ENCODE measurements around the gene GOT2. TPM values are rescaled to one million over a fixed set of nuclear protein-coding genes. Genes with fewer than 3 reads are reported as not detected.
"Not testable (repeated sequence)": the region's sequence is repeated elsewhere in the genome, so short reads cannot be mapped to it uniquely, and the experiment has no call there.

The GOT2 gene
- total RNA-seq, 1 donor from 2014 or later = 146 TPM

GRCh38 chr16:58717994-58718393 is 16.1 kb downstream of the GOT2 start:
- no peak for DNase-seq (ENCODE audit: low spot score)

- DNase-seq (ENCODE audit: low spot score) = no peak
These were observed 17.6 kb downstream of the GOT2 start for GRCh38 chr16:58716468-58716867.

- DNase-seq (ENCODE audit: low spot score) = no peak
These were observed 20.4 kb downstream of the GOT2 start for GRCh38 chr16:58713742-58714141.

GRCh38 chr16:58709333-58709732 is 24.8 kb downstream of the GOT2 start:
- DNase-seq (ENCODE audit: low spot score) = no peak

GRCh38 chr16:58699151-58699550 is 35.0 kb downstream of the GOT2 start:
- DNase-seq (ENCODE audit: low spot score) = no peak

- no peak for DNase-seq (ENCODE audit: low spot score)
These were observed 38.7 kb downstream of the GOT2 start for GRCh38 chr16:58695368-58695767.

- DNase-seq (ENCODE audit: low spot score) = no peak
These were observed 41.7 kb downstream of the GOT2 start for GRCh38 chr16:58692450-58692849.

GRCh38 chr16:58686985-58687706 is 47.0 kb downstream of the GOT2 start:
- DNase-seq (ENCODE audit: low spot score) = not testable (repeated sequence)

- no peak for DNase-seq (ENCODE audit: low spot score)
These were observed 49.0 kb downstream of the GOT2 start for GRCh38 chr16:58685084-58685449.

GRCh38 chr16:58684354-58685083 is 49.6 kb downstream of the GOT2 start, which contains the start of gene SLC38A7:
Gene SLC38A7, minus strand, starts transcription at chr16:58684770. Its CDS starts 4,644 bp downstream, at chr16:58680126.
- peak; percentile 84 for DNase-seq (ENCODE audit: low spot score)

GRCh38 chr16:58684001-58684353 is 50.1 kb downstream of the GOT2 start:
- DNase-seq (ENCODE audit: low spot score) = no peak

- no peak for DNase-seq (ENCODE audit: low spot score)
These were observed 54.4 kb downstream of the GOT2 start for GRCh38 chr16:58679763-58680162.

- no peak for DNase-seq (ENCODE audit: low spot score)
These were observed 55.4 kb downstream of the GOT2 start for GRCh38 chr16:58678716-58679115.

GRCh38 chr16:58678269-58678668 is 55.8 kb downstream of the GOT2 start:
- no peak for DNase-seq (ENCODE audit: low spot score)

- DNase-seq (ENCODE audit: low spot score) = no peak
These were observed 63.1 kb downstream of the GOT2 start for GRCh38 chr16:58670946-58671583.

GRCh38 chr16:58670177-58670576 is 63.9 kb downstream of the GOT2 start:
- DNase-seq (ENCODE audit: low spot score) = no peak

- DNase-seq (ENCODE audit: low spot score) = no peak
These were observed 68.9 kb downstream of the GOT2 start for GRCh38 chr16:58665200-58665599.

- DNase-seq (ENCODE audit: low spot score) = peak; percentile 59
These were observed 72.8 kb downstream of the GOT2 start for GRCh38 chr16:58661199-58661830.

GRCh38 chr16:58659911-58660310 is 74.2 kb downstream of the GOT2 start:
- DNase-seq (ENCODE audit: low spot score) = not testable (repeated sequence)

GRCh38 chr16:58658796-58659211 is 75.3 kb downstream of the GOT2 start:
- no peak for DNase-seq (ENCODE audit: low spot score)
